Fibroblast of lung (primary cell): ENCODE results near the gene FYB2. TPM values are rescaled to one million over a fixed set of nuclear protein-coding genes. Genes with fewer than 3 reads are reported as not detected.

Experiments used
- DNase-seq, 2 donors: peaks; one replicate each; pipeline versions ENCODE4 v3.0.0 to v3.0.0-alpha.2; 2010; ENCODE audit warnings: low read depth in 2 of 2
- H2AFZ ChIP-seq: 2 replicates; pipeline ENCODE4 v1.5.1; 2012; ENCODE audit warnings: low read length, control low read depth, inconsistent platforms
- H3K27ac ChIP-seq: 2 replicates; pipeline ENCODE4 v1.5.1; 2011; ENCODE audit warnings: low read length, control low read depth; ENCODE audit not compliant: insufficient read depth
- H3K27me3 ChIP-seq: 2 replicates; pipeline ENCODE4 v1.5.1; 2011; ENCODE audit warnings: mild to moderate bottlenecking, low read length; ENCODE audit not compliant: control insufficient read depth, insufficient read depth
- H3K36me3 ChIP-seq: 2 replicates; pipeline ENCODE4 v1.5.1; 2011; ENCODE audit warnings: low read length; ENCODE audit not compliant: control insufficient read depth, insufficient read depth
- H3K4me1 ChIP-seq: 2 replicates; pipeline ENCODE4 v1.5.1; 2011; ENCODE audit warnings: low read length; ENCODE audit not compliant: control insufficient read depth, insufficient read depth; ENCODE audit errors: extremely low read depth
- H3K4me2 ChIP-seq: 2 replicates; pipeline ENCODE4 v1.5.1; 2011; ENCODE audit warnings: low read length, control low read depth; ENCODE audit not compliant: insufficient read depth; ENCODE audit errors: extremely low read depth
- H3K4me3 ChIP-seq, 4 experiments: fragments of 200-600 bp in 1 of 4; sonication (generic) in 1 of 4; replicated peaks in 1 of 4; 2 replicates each; pipeline ENCODE4 v1.5.1; 2011 to 2016; ENCODE audit warnings: low read length in 4 of 4, low read depth in 3 of 4, mild to moderate bottlenecking in 3 of 4, control low read depth in 2 of 4, inconsistent platforms in 1 of 4, mixed read lengths in 1 of 4; ENCODE audit not compliant: insufficient read depth in 1 of 4; ENCODE audit errors: control extremely low read depth in 1 of 4
- H3K79me2 ChIP-seq: 2 replicates; pipeline ENCODE4 v1.5.1; 2012; ENCODE audit warnings: mild to moderate bottlenecking, low read length, inconsistent platforms; ENCODE audit not compliant: control insufficient read depth, insufficient read depth
- H3K9ac ChIP-seq: 2 replicates; pipeline ENCODE4 v1.5.1; 2011; ENCODE audit warnings: mild to moderate bottlenecking, low read length, control low read depth; ENCODE audit not compliant: insufficient read depth
- H3K9me3 ChIP-seq: 2 replicates; pipeline ENCODE4 v1.5.1; 2012; ENCODE audit warnings: low read depth, low read length; ENCODE audit not compliant: control insufficient read depth, insufficient read depth
- H4K20me1 ChIP-seq: 2 replicates; pipeline ENCODE4 v1.5.1; 2011; ENCODE audit warnings: low read length; ENCODE audit not compliant: control insufficient read depth, insufficient read depth; ENCODE audit errors: extremely low read depth
- EZH2 ChIP-seq: IDR thresholded peaks from 2 replicates; pipeline ENCODE4 v1.5.1; 2012; ENCODE audit warnings: low read length, control low read depth, mild to moderate bottlenecking; ENCODE audit errors: missing control alignments
- polyA plus RNA-seq, 2 donors: library from polyadenylated mRNA; depleted of rRNA in 1 of 2; stranded (reverse) in 1 of 2; unstranded in 1 of 2; fragments of >200 nt; gene quantifications; 2 replicates each; pipeline ENCODE4 v1.2.1, GENCODE V29; 2011 to 2012; ENCODE audit warnings: missing spikeins in 1 of 2
- total RNA-seq: library from RNA; depleted of rRNA; stranded (reverse); fragments of >200 nt; gene quantifications from 2 replicates; pipeline ENCODE4 v1.2.1, GENCODE V29; 2014
- TF ChIP-seq, protein P1 (sequence below), 2 donors: IDR thresholded peaks in 1 of 2; conservative IDR thresholded peaks in 1 of 2; 1 replicate in 1 of 2; 2 replicates in 1 of 2; pipeline ENCODE4 v1.5.1; 2011 to 2012; ENCODE audit warnings: low read length in 2 of 2, control low read depth in 1 of 2, inconsistent platforms in 1 of 2, low read depth in 1 of 2, mild to moderate bottlenecking in 1 of 2

The FYB2 gene
- total and polyA plus RNA-seq, 2 donors (not counting 1 experiment from before 2014, with no cell fraction given): not detected

- TF ChIP-seq, protein P1, sequence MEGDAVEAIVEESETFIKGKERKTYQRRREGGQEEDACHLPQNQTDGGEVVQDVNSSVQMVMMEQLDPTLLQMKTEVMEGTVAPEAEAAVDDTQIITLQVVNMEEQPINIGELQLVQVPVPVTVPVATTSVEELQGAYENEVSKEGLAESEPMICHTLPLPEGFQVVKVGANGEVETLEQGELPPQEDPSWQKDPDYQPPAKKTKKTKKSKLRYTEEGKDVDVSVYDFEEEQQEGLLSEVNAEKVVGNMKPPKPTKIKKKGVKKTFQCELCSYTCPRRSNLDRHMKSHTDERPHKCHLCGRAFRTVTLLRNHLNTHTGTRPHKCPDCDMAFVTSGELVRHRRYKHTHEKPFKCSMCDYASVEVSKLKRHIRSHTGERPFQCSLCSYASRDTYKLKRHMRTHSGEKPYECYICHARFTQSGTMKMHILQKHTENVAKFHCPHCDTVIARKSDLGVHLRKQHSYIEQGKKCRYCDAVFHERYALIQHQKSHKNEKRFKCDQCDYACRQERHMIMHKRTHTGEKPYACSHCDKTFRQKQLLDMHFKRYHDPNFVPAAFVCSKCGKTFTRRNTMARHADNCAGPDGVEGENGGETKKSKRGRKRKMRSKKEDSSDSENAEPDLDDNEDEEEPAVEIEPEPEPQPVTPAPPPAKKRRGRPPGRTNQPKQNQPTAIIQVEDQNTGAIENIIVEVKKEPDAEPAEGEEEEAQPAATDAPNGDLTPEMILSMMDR (conservative IDR thresholded peaks at IDR 0.05 in 1 of 2, IDR thresholded peaks at IDR 0.05 in 1 of 2; ENCODE audit: low read depth in 1 of 2, low read length in 2 of 2): peak; percentile 95 to 97
- TF ChIP-seq EZH2: no peak
- Histone ChIP-seq H3K9me3 (no peaks in the 10 kb centered on the region), H4K20me1 (no peaks in the 10 kb centered on the region), H3K36me3 (no peaks in the 10 kb centered on the region), H3K4me2 (peak overlapping the region; percentile 63), H3K79me2 (no peaks in the 10 kb centered on the region), H3K27me3 (no peaks in the 10 kb centered on the region), H3K4me1 (peaks cover 3% of the 10 kb centered on the region), H3K27ac (peak overlapping the region; percentile 11), H3K4me3 (peak overlapping the region in 1 of 4 experiments; percentile 29), H3K9ac (no peak overlapping the region), H2AFZ (no peak overlapping the region)
- DNase-seq: peak; percentile 90 to 98
Measured at GRCh38 chr1:56831871-56832693, 12.9 kb upstream of the FYB2 start.

GRCh38 chr1:56830052-56830451, 10.8 kb upstream of the FYB2 start:
- H3K27me3 ChIP-seq: no peaks in the 10 kb centered on the region
- no peak overlapping the region for H3K4me2 ChIP-seq
- H3K36me3 ChIP-seq: no peaks in the 10 kb centered on the region
- no peaks in the 10 kb centered on the region for H3K9me3 ChIP-seq
- H3K27ac ChIP-seq: no peak overlapping the region
- TF ChIP-seq, protein P1 (conservative IDR thresholded peaks at IDR 0.05 in 1 of 2, IDR thresholded peaks at IDR 0.05 in 1 of 2; ENCODE audit: low read depth in 1 of 2, low read length in 2 of 2): no peak
- no peak overlapping the region for H3K9ac ChIP-seq
- no peak overlapping the region for H3K4me3 ChIP-seq
- peaks cover 3% of the 10 kb centered on the region for H3K4me1 ChIP-seq
- no peak overlapping the region for H2AFZ ChIP-seq
- no peaks in the 10 kb centered on the region for H3K79me2 ChIP-seq
- no peaks in the 10 kb centered on the region for H4K20me1 ChIP-seq
- DNase-seq: no peak

- Histone ChIP-seq H3K27me3 (no peaks in the 10 kb centered on the region), H4K20me1 (no peaks in the 10 kb centered on the region), H3K36me3 (no peaks in the 10 kb centered on the region), H3K79me2 (no peaks in the 10 kb centered on the region), H3K4me2 (no peak overlapping the region), H3K27ac (no peak overlapping the region), H3K4me3 (no peak overlapping the region), H3K9me3 (no peaks in the 10 kb centered on the region), H3K9ac (no peak overlapping the region), H2AFZ (no peak overlapping the region), H3K4me1 (peaks cover 6% of the 10 kb centered on the region)
- DNase-seq: no peak
- TF ChIP-seq, protein P1 (conservative IDR thresholded peaks at IDR 0.05 in 1 of 2, IDR thresholded peaks at IDR 0.05 in 1 of 2; ENCODE audit: low read depth in 1 of 2, low read length in 2 of 2): no peak
- TF ChIP-seq EZH2: no peak
Measured at GRCh38 chr1:56827711-56828110, 8.5 kb upstream of the FYB2 start.
